OCI-LY7 (cell line): Measurements from ENCODE around the gene STK33. TPM values are rescaled to one million over a fixed set of nuclear protein-coding genes. Genes with fewer than 3 reads are reported as not detected.

Experiments
- BruUV-seq: library from RNA; stranded (reverse); fragments of 400-500 nt; replicated peaks from 2 replicates; lab custom pipeline; 2021; lab: Mats Ljungman, UMichigan
- CTCF ChIA-PET: fragments of 300-600 bp; sonication (Branson Sonifier 250); formaldehyde crosslinking; loops from one replicate; lab custom pipeline; 2022; ENCODE audit warnings: antibody characterized with exemption; ENCODE audit not compliant: unreplicated experiment; lab: Charles Lee
- POLR2A ChIA-PET: fragments of 300-600 bp; sonication (Branson Sonifier 250); formaldehyde crosslinking; loops from one replicate; lab custom pipeline; 2022; ENCODE audit warnings: antibody characterized with exemption; lab: Charles Lee
- DNase-seq: peaks from one replicate; pipeline ENCODE4 v3.0.0-alpha.2; 2015; ENCODE audit warnings: low spot score
- H2AFZ ChIP-seq: fragments of 200-600 bp; sonication (generic), shearing (Covaris generic); 2 replicates; pipeline ENCODE4 v1.6.1; 2014; ENCODE audit warnings: mild to moderate bottlenecking, antibody characterized with exemption, low read length, moderate library complexity
- H3K27ac ChIP-seq: fragments of 200-600 bp; sonication (generic); 2 replicates; pipeline ENCODE4 v1.5.1; 2014; ENCODE audit warnings: mixed run types, low read depth, mild to moderate bottlenecking, moderate library complexity, low read length, inconsistent platforms; ENCODE audit not compliant: poor library complexity, severe bottlenecking
- H3K36me3 ChIP-seq: fragments of 200-600 bp; sonication (generic); 2 replicates; pipeline ENCODE4 v1.6.1; 2014; ENCODE audit warnings: mild to moderate bottlenecking, antibody characterized with exemption, low read length, moderate library complexity, mixed read lengths; ENCODE audit not compliant: insufficient read depth
- H3K4me1 ChIP-seq: fragments of 200-600 bp; sonication (generic); 2 replicates; pipeline ENCODE4 v1.5.1; 2014; ENCODE audit warnings: mild to moderate bottlenecking, low read length; ENCODE audit not compliant: insufficient read depth, poor library complexity, severe bottlenecking
- H3K4me2 ChIP-seq: fragments of 200-600 bp; sonication (generic); 2 replicates; pipeline ENCODE4 v1.6.1; 2014; ENCODE audit warnings: mild to moderate bottlenecking, low read length
- H3K4me3 ChIP-seq: fragments of 200-600 bp; sonication (generic); 2 replicates; pipeline ENCODE4 v1.5.1; 2014; ENCODE audit warnings: mild to moderate bottlenecking, low read depth, low read length; ENCODE audit not compliant: poor library complexity, severe bottlenecking
- H3K79me2 ChIP-seq: fragments of 200-600 bp; sonication (generic); 2 replicates; pipeline ENCODE4 v1.6.1; 2016; ENCODE audit warnings: low read depth, mild to moderate bottlenecking, low read length, moderate library complexity, mixed read lengths; ENCODE audit not compliant: insufficient read depth
- H3K9me2 ChIP-seq: fragments of 200-600 bp; sonication (generic); 2 replicates; pipeline ENCODE4 v1.6.1; 2016; ENCODE audit warnings: mild to moderate bottlenecking, low read length, mixed read lengths; ENCODE audit not compliant: insufficient read depth
- H3K9me3 ChIP-seq: fragments of 200-600 bp; sonication (generic); 2 replicates; pipeline ENCODE4 v1.6.1; 2014; ENCODE audit warnings: mild to moderate bottlenecking, mixed run types, low read length, mixed read lengths
- H4K20me1 ChIP-seq: fragments of 200-600 bp; sonication (generic); 2 replicates; pipeline ENCODE4 v1.6.1; 2014; ENCODE audit warnings: mild to moderate bottlenecking, antibody characterized with exemption, low read length, moderate library complexity, mixed read lengths; ENCODE audit not compliant: insufficient read depth
- CTCF ChIP-seq: fragments of 200-600 bp; sonication (generic); conservative IDR thresholded peaks from 2 replicates; pipeline ENCODE4 v1.5.1; 2014; ENCODE audit warnings: mild to moderate bottlenecking, antibody characterized with exemption, low read length, moderate library complexity, mixed read lengths
- EZH2phosphoT487 ChIP-seq: fragments of 200-600 bp; sonication (generic); IDR thresholded peaks from 2 replicates; pipeline ENCODE4 v1.6.1; 2018; ENCODE audit warnings: low read depth, borderline replicate concordance, mild to moderate bottlenecking, mixed run types, antibody characterized with exemption, low read length, moderate library complexity, mixed read lengths
- intact Hi-C: fragments of 100-400 bp; cut with micrococcal nuclease; formaldehyde crosslinking; loops from one replicate; pipeline ENCODE4 v1.10.0; 2022; ENCODE audit not compliant: unreplicated experiment
- total RNA-seq, 2 experiments: library from RNA; depleted of rRNA in 1 of 2; stranded (reverse); fragments of >200 nt in 1 of 2; shearing (Covaris generic) in 1 of 2; gene quantifications; 2 replicates each; pipeline ENCODE4 v1.2.3, GENCODE V29; 2014 to 2022

Gene STK33
- total RNA-seq, 2 experiments from 2014 or later: 0.73 TPM; not detected in 1

GRCh38 chr11:8597182-8597581 is 3.2 kb upstream of the STK33 start:
- ChIA-PET POLR2A (no interaction called here), CTCF (no interaction called here)
- intact Hi-C loops: no loop called here
- H4K20me1 ChIP-seq: no peaks in the 10 kb centered on the region
- BruUV-seq: no TSS peak
- H3K4me3 ChIP-seq: no peak overlapping the region
- no peak overlapping the region for H3K4me2 ChIP-seq
- H3K79me2 ChIP-seq: no peaks in the 10 kb centered on the region
- H3K9me2 ChIP-seq: no peaks in the 10 kb centered on the region
- no peak overlapping the region for H3K27ac ChIP-seq
- TF ChIP-seq EZH2phosphoT487: no peak
- TF ChIP-seq CTCF: no peak
- H3K36me3 ChIP-seq: no peaks in the 10 kb centered on the region
- DNase-seq: no peak
- H2AFZ ChIP-seq: no peak overlapping the region
- H3K9me3 ChIP-seq: no peaks in the 10 kb centered on the region
- H3K4me1 ChIP-seq: no peaks in the 10 kb centered on the region

GRCh38 chr11:8596504-8597046 is 2.5 kb upstream of the STK33 start:
- no peaks in the 10 kb centered on the region for H3K4me1 ChIP-seq
- BruUV-seq: no TSS peak
- no peaks in the 10 kb centered on the region for H3K79me2 ChIP-seq
- CTCF ChIA-PET: no interaction called here
- TF ChIP-seq EZH2phosphoT487 (no peak), CTCF (no peak)
- no peak overlapping the region for H3K27ac ChIP-seq
- H3K9me2 ChIP-seq: no peaks in the 10 kb centered on the region
- DNase-seq: no peak
- no peaks in the 10 kb centered on the region for H3K36me3 ChIP-seq
- intact Hi-C loops: no loop called here
- POLR2A ChIA-PET: interaction anchor here (0.6 kb wide), 1 partner anchor 10 kb away, joined by 13 read pairs; no protein-coding TSS in a partner anchor
- no peak overlapping the region for H3K4me3 ChIP-seq
- H4K20me1 ChIP-seq: no peaks in the 10 kb centered on the region
- no peak overlapping the region for H2AFZ ChIP-seq
- H3K4me2 ChIP-seq: no peak overlapping the region
- H3K9me3 ChIP-seq: no peaks in the 10 kb centered on the region

- BruUV-seq: no TSS peak
- Histone ChIP-seq H3K9me3 (no peaks in the 10 kb centered on the region), H3K27ac (no peak overlapping the region), H3K4me1 (no peaks in the 10 kb centered on the region), H3K4me2 (peak overlapping the region; percentile 12; the same call in 1 of the 2 replicates), H3K4me3 (no peak overlapping the region), H3K9me2 (no peaks in the 10 kb centered on the region), H2AFZ (no peak overlapping the region), H4K20me1 (no peaks in the 10 kb centered on the region), H3K36me3 (no peaks in the 10 kb centered on the region), H3K79me2 (no peaks in the 10 kb centered on the region)
- no peak for DNase-seq
- no peak for TF ChIP-seq CTCF
- TF ChIP-seq EZH2phosphoT487: no peak
- ChIA-PET CTCF (no interaction called here), POLR2A (no interaction called here)
- intact Hi-C loops: no loop called here
Observed at GRCh38 chr11:8593455-8593854, 573 bp downstream of the STK33 start.
